Activated T-cell treated with anti-CD3 and anti-CD28 coated beads for 1 hour (primary cell): Measurements from ENCODE around the gene RANBP3.
"Not testable (repeated sequence)": the region's sequence is repeated elsewhere in the genome, so short reads cannot be mapped to it uniquely, and the experiment has no call there.

ENCODE experiments used
- DNase-seq: peaks from one replicate; pipeline ENCODE4 v3.0.0-alpha.2; 2020; ENCODE audit warnings: low read depth

The RANBP3 gene

GRCh38 chr19:5987077-5987818, 9.3 kb upstream of the RANBP3 start:
- DNase-seq, result peak; percentile 70

- DNase-seq, result not testable (repeated sequence)
Observed at GRCh38 chr19:5985837-5986236, 7.9 kb upstream of the RANBP3 start.

DNA sequence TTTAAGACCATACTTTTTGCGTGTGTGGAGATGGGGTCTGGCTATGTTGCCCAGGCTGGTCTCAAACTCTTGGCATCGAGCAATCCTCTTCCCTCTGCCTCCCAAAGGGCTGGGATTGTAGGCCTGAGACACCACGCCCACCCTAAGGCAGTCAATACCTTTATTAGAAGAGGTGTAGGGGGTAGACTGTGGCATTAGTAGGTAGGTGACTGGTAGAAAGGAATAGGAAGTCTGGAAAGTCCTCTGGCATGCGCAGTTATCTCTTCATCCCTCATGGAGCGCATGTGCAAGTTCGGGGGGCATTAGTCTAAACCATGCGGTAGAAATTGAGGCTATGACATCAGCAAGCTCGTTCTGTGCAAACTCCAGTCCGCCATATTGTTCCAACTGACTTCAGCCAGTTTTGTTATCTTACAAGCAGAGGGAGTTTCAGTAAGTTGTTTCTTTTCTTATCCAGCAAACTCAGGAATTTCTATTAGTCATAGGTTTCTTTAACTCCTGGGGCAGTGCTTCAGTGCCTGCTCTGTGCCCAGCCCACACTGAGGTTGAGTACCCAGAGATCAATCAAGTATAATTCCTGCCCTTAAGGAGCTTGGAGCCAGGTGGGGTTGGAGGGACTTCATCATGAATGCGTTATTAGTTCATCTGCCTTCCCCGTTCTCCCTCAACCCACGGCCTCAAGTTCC, 7.3 kb upstream of the RANBP3 start:
- no peak for DNase-seq

- DNase-seq, result no peak
Observed at GRCh38 chr19:5984600-5984999, 6.7 kb upstream of the RANBP3 start.

GRCh38 chr19:5983367-5983955, 5.5 kb upstream of the RANBP3 start:
- DNase-seq, result no peak

GRCh38 chr19:5978606-5979552, 939 bp upstream of the RANBP3 start:
- DNase-seq, result no peak

- no peak for DNase-seq
Observed at GRCh38 chr19:5977222-5977784, 637 bp downstream of the RANBP3 start.

DNA sequence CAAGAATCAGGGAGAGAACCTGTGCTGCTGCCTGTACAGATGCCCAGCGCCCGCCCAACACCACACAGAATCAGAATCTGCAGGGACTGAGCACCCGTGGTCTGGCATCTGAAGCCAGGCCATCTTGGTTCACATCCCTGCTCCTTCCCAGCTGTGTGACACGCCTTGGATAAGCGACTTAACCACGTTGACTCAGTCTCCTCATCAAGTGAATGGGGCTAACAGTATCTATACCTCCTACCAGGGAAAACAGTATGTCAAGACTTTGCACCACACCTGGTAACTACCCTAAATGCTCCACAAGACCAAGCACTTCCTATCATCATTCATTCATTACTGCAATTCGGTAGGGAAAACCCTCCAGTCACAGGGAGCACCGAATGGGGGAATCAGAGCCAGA, 1.2 kb downstream of the RANBP3 start:
- DNase-seq, result no peak

DNA sequence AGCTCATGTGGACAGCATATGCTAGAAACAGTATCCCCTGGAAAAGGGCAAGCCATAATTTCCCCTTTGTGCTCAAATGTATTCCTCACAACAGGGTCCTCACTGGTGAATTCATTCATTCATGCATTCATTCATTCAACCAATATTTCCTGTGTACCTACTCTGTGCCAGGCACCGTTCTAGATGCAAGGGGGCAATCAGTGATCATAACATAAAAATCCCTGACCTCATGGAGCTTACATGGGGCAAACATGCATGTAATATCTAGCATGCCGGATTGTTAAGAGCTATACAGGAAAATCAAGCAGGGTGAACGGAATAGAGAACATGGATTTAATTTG, 2.6 kb downstream of the RANBP3 start:
- no peak for DNase-seq

GRCh38 chr19:5974721-5975387, 3.1 kb downstream of the RANBP3 start:
- DNase-seq, result no peak

- no peak for DNase-seq
Observed at GRCh38 chr19:5973867-5974635, 3.9 kb downstream of the RANBP3 start.

GRCh38 chr19:5973376-5973775, 4.6 kb downstream of the RANBP3 start:
- no peak for DNase-seq

- DNase-seq, result no peak
Observed at GRCh38 chr19:5972355-5972731, 5.6 kb downstream of the RANBP3 start.

DNA sequence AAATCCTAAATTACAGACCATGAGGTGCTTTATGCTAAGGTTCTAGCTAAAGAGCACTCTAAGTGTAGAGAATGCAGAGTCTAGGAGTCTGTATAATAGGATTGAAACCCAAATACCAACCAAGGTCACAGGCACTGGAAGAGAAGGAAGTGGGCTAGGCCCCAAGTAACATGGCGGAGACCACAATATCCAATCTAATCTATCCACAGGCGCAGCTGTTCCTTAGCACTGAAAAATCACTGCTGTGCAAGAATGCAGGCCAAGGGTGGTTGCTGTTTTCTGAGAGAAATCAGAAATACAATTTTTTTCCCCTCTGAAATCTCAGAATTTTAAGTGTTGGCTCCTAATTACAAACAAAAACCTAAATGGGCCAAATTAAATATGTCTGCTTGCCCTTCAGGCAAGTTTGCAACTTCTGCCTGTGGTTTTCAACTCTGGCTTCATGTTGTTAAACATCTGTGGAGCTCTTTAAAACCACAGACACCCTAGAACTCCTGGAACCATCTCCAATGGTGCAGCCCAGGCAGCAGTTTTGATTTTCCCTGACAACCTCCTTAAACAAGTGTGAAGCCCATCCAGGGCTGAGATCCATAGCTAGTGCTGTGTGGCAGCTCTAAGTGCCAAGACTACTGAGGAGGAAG, 6.1 kb downstream of the RANBP3 start:
- no peak for DNase-seq

GRCh38 chr19:5969476-5969875, 8.5 kb downstream of the RANBP3 start:
- DNase-seq, result no peak

- no peak for DNase-seq
Observed at GRCh38 chr19:5968431-5969373, 9.2 kb downstream of the RANBP3 start.

DNA sequence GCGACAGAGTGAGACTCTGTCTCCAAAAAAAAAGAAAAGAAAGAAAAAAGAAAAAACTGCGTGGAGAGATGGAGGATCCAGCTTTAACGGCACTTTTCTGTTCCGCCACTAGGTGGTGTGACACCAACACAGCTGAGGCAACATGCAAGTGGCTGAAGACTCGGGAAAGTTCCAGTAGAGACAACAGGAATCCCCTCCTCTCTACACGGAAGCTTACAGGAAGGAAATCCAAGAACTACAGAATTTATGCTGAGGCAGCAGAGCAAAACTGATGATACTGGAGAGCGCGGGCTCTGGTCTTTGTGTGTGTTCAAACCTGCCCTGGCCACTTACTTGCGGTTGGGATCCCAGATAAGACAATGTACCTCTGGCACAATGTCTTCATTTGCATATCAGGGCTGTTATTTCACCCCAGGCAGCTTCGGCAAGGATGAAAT, 9.9 kb downstream of the RANBP3 start:
- DNase-seq, result peak; percentile 49

DNA sequence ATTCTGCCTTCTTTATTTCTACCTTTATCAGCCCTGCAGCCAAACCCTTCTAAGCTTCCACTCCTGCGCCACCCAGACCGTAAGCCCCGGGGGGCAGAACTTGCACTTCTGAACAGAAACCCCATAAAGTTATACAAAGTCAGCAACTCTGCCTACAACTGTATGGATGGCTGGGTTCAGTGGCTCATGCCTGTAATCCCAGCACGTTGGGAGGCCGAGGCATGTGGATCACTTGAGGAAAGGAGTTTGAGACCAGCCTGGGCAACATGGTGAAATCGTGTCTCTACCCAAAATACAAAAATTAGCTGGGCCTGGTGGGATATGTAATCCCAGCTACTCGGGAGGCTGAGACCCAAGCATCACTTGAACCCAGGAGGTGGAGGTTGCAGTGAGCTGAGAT, 10.4 kb downstream of the RANBP3 start:
- no peak for DNase-seq

GRCh38 chr19:5966941-5967340, 11.0 kb downstream of the RANBP3 start:
- no peak for DNase-seq
